GM23338 (cell line): ENCODE results near the gene TRIM67. TPM values are rescaled to one million over a fixed set of nuclear protein-coding genes. Genes with fewer than 3 reads are reported as not detected.
A peak's percentile ranks its signal among the peaks of the same experiment; 100 is the strongest.

Experiments
- ATAC-seq: fragments of 200-7000 bp; cut with Tn5 transposase; 3 replicates; pipeline ENCODE4 v1.9.1; 2020
- DNase-seq: peaks from one replicate; pipeline ENCODE4 v3.0.0-alpha.2; 2015; ENCODE audit warnings: low spot score
- H2AFZ ChIP-seq: fragments of 200-600 bp; sonication (generic); 2 replicates; pipeline ENCODE4 v1.8.0; 2016; ENCODE audit warnings: antibody characterized with exemption, mild to moderate bottlenecking, moderate library complexity
- H3F3A ChIP-seq: fragments of 200-600 bp; sonication (generic); replicated peaks from 2 replicates; pipeline ENCODE4 v1.8.0; 2017; ENCODE audit warnings: antibody characterized with exemption, mixed run types, low read depth
- H3K27ac ChIP-seq: fragments of 200-600 bp; sonication (generic); 2 replicates; pipeline ENCODE4 v1.6.1; 2016; ENCODE audit warnings: low read depth
- H3K27me3 ChIP-seq: fragments of 200-600 bp; sonication (generic); 2 replicates; pipeline ENCODE4 v1.8.0; 2016; ENCODE audit warnings: mild to moderate bottlenecking, mixed run types, moderate library complexity; ENCODE audit not compliant: insufficient read depth
- H3K36me3 ChIP-seq: fragments of 200-600 bp; sonication (generic); 2 replicates; pipeline ENCODE4 v1.8.0; 2016; ENCODE audit warnings: mild to moderate bottlenecking; ENCODE audit not compliant: insufficient read depth
- H3K4me1 ChIP-seq: fragments of 200-600 bp; sonication (generic); 2 replicates; pipeline ENCODE4 v1.8.0; 2016; ENCODE audit warnings: mild to moderate bottlenecking, moderate library complexity; ENCODE audit not compliant: insufficient read depth
- H3K4me2 ChIP-seq: fragments of 200-600 bp; sonication (generic); 2 replicates; pipeline ENCODE4 v1.7.1; 2017; ENCODE audit warnings: mixed run types
- H3K4me3 ChIP-seq: fragments of 200-600 bp; sonication (generic); 2 replicates; pipeline ENCODE4 v1.6.1; 2016; ENCODE audit warnings: mixed run types
- H3K79me2 ChIP-seq: fragments of 200-600 bp; sonication (generic); replicated peaks from 2 replicates; pipeline ENCODE4 v1.8.0; 2017; ENCODE audit warnings: mild to moderate bottlenecking; ENCODE audit not compliant: insufficient read depth
- H3K9me2 ChIP-seq: fragments of 200-600 bp; sonication (generic); 2 replicates; pipeline ENCODE4 v1.8.0; 2017; ENCODE audit not compliant: insufficient read depth
- H4K20me1 ChIP-seq: fragments of 200-600 bp; sonication (generic); replicated peaks from 2 replicates; pipeline ENCODE4 v1.8.0; 2017; ENCODE audit warnings: mild to moderate bottlenecking; ENCODE audit not compliant: insufficient read depth
- H3K27ac Mint-ChIP-seq: 2 replicates; pipeline ENCODE4 v1.8.0; 2020; ENCODE audit warnings: inconsistent platforms, mild to moderate bottlenecking, moderate library complexity, mixed read lengths
- H3K27me3 Mint-ChIP-seq: 3 replicates; pipeline ENCODE4 v1.8.0; 2022; ENCODE audit warnings: low read depth, mild to moderate bottlenecking, moderate library complexity, mixed read lengths, inconsistent platforms; ENCODE audit not compliant: insufficient read depth, poor library complexity
- H3K36me3 Mint-ChIP-seq: 3 replicates; pipeline ENCODE4 v1.8.0; 2021; ENCODE audit warnings: low read depth, mild to moderate bottlenecking, inconsistent platforms, moderate library complexity, mixed read lengths
- H3K4me1 Mint-ChIP-seq: 3 replicates; pipeline ENCODE4 v1.8.0; 2020; ENCODE audit warnings: mild to moderate bottlenecking, inconsistent platforms, mixed read lengths
- H3K4me3 Mint-ChIP-seq: 3 replicates; pipeline ENCODE4 v1.8.0; 2021; ENCODE audit warnings: moderate library complexity, mild to moderate bottlenecking, inconsistent platforms, mixed read lengths
- H3K9me3 Mint-ChIP-seq: 3 replicates; pipeline ENCODE4 v1.8.0; 2020; ENCODE audit warnings: moderate library complexity, mild to moderate bottlenecking, inconsistent platforms, mixed read lengths
- CREB1 ChIP-seq: fragments of 250-450 bp; sonication (Bioruptor Pico); IDR thresholded peaks from 2 replicates; pipeline ENCODE4 v1.5.0; 2020; ENCODE audit warnings: low read depth, mild to moderate bottlenecking, moderate library complexity
- ETS1 ChIP-seq: IDR thresholded peaks from 2 replicates; pipeline ENCODE4 v1.6.1; 2016; ENCODE audit warnings: antibody characterized with exemption
- EZH2phosphoT487 ChIP-seq: fragments of 200-600 bp; sonication (generic); IDR thresholded peaks from one replicate; pipeline ENCODE4 v1.8.1; 2018; ENCODE audit warnings: antibody characterized with exemption; ENCODE audit not compliant: unreplicated experiment
- NANOG ChIP-seq: IDR thresholded peaks from 2 replicates; pipeline ENCODE4 v1.6.1; 2016; ENCODE audit warnings: antibody characterized with exemption, borderline replicate concordance
- REST ChIP-seq: IDR thresholded peaks from one replicate; pipeline ENCODE4 v1.6.1; 2018; ENCODE audit warnings: antibody characterized with exemption; ENCODE audit not compliant: unreplicated experiment
- STAT1 ChIP-seq: IDR thresholded peaks from one replicate; pipeline ENCODE4 v1.6.1; 2016; ENCODE audit warnings: antibody characterized with exemption; ENCODE audit not compliant: unreplicated experiment
- ZNF114 ChIP-seq: fragments of 250-450 bp; sonication (Bioruptor Pico); IDR thresholded peaks from 2 replicates; pipeline ENCODE4 v1.5.0; 2020; ENCODE audit warnings: mild to moderate bottlenecking, moderate library complexity
- polyA plus RNA-seq: library from polyadenylated mRNA; unstranded; fragments of >200 nt; fragmentation: Nextera tagmentation; extraction: Ambion mirVana; gene quantifications from 2 replicates; pipeline ENCODE4 v1.2.1, GENCODE V29; 2016
- total RNA-seq: library from RNA; depleted of rRNA; stranded (reverse); fragments of >200 nt; shearing (Covaris generic); gene quantifications from 2 replicates; pipeline ENCODE4 v1.2.3, GENCODE V29; 2014
- TF ChIP-seq, protein P1 (sequence below), 2 experiments: fragments of 200-600 bp in 1 of 2; sonication (generic) in 1 of 2; conservative IDR thresholded peaks; 2 replicates each; pipeline versions ENCODE4 v1.5.1 to v1.6.1; 2016 to 2017; ENCODE audit warnings: antibody characterized with exemption in 2 of 2, low read depth in 2 of 2, mild to moderate bottlenecking in 2 of 2, moderate library complexity in 1 of 2
- TF ChIP-seq, protein P2 (sequence below): fragments of 250-450 bp; sonication (Bioruptor Pico); IDR thresholded peaks from 2 replicates; pipeline ENCODE4 v1.5.0; 2020; ENCODE audit warnings: mild to moderate bottlenecking, moderate library complexity

The TRIM67 gene
- total and polyA plus RNA-seq, 2 experiments from 2014 or later = 0.03 TPM; not detected in 1

- TF ChIP-seq, protein P1, sequence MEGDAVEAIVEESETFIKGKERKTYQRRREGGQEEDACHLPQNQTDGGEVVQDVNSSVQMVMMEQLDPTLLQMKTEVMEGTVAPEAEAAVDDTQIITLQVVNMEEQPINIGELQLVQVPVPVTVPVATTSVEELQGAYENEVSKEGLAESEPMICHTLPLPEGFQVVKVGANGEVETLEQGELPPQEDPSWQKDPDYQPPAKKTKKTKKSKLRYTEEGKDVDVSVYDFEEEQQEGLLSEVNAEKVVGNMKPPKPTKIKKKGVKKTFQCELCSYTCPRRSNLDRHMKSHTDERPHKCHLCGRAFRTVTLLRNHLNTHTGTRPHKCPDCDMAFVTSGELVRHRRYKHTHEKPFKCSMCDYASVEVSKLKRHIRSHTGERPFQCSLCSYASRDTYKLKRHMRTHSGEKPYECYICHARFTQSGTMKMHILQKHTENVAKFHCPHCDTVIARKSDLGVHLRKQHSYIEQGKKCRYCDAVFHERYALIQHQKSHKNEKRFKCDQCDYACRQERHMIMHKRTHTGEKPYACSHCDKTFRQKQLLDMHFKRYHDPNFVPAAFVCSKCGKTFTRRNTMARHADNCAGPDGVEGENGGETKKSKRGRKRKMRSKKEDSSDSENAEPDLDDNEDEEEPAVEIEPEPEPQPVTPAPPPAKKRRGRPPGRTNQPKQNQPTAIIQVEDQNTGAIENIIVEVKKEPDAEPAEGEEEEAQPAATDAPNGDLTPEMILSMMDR (conservative IDR thresholded peaks at IDR 0.05; ENCODE audit: low read depth in 2 of 2) = no peak
- TF ChIP-seq STAT1 = no peak
Observed at GRCh38 chr1:231190456-231190855, 28.6 kb downstream of the TRIM67 start (continued).

GRCh38 chr1:231192620-231193163, 30.8 kb downstream of the TRIM67 start:
- Histone ChIP-seq H3K79me2 (no peaks in the 10 kb centered on the region), H3F3A (no peaks in the 10 kb centered on the region), H3K4me1 (no peaks in the 10 kb centered on the region), H3K36me3 (no peaks in the 10 kb centered on the region), H2AFZ (no peak overlapping the region), H3K4me3 (no peak overlapping the region), H3K4me2 (no peak overlapping the region), H3K9me2 (no peaks in the 10 kb centered on the region), H3K27ac (no peak overlapping the region), H4K20me1 (no peaks in the 10 kb centered on the region), H3K27me3 (no peaks in the 10 kb centered on the region)
- ATAC-seq = peak; percentile 44; the same call in 2 of the 3 replicates
- DNase-seq = no peak
- no peak overlapping the region for H3K4me3 Mint-ChIP-seq
- no peak overlapping the region for H3K27ac Mint-ChIP-seq
- peaks cover 3% of the 10 kb centered on the region; the same call in 1 of the 3 replicates for H3K36me3 Mint-ChIP-seq
- H3K27me3 Mint-ChIP-seq = peaks cover 12% of the 10 kb centered on the region
- H3K4me1 Mint-ChIP-seq = peaks cover 3% of the 10 kb centered on the region; the same call in 2 of the 3 replicates
- H3K9me3 Mint-ChIP-seq = peaks cover 11% of the 10 kb centered on the region; the same call in 1 of the 3 replicates
- TF ChIP-seq REST (no peak), EZH2phosphoT487 (no peak), ZNF114 (CRISPR knock-in tag) (no peak), CREB1 (CRISPR knock-in tag) (no peak), ETS1 (no peak), NANOG (no peak)
- TF ChIP-seq, protein P2, sequence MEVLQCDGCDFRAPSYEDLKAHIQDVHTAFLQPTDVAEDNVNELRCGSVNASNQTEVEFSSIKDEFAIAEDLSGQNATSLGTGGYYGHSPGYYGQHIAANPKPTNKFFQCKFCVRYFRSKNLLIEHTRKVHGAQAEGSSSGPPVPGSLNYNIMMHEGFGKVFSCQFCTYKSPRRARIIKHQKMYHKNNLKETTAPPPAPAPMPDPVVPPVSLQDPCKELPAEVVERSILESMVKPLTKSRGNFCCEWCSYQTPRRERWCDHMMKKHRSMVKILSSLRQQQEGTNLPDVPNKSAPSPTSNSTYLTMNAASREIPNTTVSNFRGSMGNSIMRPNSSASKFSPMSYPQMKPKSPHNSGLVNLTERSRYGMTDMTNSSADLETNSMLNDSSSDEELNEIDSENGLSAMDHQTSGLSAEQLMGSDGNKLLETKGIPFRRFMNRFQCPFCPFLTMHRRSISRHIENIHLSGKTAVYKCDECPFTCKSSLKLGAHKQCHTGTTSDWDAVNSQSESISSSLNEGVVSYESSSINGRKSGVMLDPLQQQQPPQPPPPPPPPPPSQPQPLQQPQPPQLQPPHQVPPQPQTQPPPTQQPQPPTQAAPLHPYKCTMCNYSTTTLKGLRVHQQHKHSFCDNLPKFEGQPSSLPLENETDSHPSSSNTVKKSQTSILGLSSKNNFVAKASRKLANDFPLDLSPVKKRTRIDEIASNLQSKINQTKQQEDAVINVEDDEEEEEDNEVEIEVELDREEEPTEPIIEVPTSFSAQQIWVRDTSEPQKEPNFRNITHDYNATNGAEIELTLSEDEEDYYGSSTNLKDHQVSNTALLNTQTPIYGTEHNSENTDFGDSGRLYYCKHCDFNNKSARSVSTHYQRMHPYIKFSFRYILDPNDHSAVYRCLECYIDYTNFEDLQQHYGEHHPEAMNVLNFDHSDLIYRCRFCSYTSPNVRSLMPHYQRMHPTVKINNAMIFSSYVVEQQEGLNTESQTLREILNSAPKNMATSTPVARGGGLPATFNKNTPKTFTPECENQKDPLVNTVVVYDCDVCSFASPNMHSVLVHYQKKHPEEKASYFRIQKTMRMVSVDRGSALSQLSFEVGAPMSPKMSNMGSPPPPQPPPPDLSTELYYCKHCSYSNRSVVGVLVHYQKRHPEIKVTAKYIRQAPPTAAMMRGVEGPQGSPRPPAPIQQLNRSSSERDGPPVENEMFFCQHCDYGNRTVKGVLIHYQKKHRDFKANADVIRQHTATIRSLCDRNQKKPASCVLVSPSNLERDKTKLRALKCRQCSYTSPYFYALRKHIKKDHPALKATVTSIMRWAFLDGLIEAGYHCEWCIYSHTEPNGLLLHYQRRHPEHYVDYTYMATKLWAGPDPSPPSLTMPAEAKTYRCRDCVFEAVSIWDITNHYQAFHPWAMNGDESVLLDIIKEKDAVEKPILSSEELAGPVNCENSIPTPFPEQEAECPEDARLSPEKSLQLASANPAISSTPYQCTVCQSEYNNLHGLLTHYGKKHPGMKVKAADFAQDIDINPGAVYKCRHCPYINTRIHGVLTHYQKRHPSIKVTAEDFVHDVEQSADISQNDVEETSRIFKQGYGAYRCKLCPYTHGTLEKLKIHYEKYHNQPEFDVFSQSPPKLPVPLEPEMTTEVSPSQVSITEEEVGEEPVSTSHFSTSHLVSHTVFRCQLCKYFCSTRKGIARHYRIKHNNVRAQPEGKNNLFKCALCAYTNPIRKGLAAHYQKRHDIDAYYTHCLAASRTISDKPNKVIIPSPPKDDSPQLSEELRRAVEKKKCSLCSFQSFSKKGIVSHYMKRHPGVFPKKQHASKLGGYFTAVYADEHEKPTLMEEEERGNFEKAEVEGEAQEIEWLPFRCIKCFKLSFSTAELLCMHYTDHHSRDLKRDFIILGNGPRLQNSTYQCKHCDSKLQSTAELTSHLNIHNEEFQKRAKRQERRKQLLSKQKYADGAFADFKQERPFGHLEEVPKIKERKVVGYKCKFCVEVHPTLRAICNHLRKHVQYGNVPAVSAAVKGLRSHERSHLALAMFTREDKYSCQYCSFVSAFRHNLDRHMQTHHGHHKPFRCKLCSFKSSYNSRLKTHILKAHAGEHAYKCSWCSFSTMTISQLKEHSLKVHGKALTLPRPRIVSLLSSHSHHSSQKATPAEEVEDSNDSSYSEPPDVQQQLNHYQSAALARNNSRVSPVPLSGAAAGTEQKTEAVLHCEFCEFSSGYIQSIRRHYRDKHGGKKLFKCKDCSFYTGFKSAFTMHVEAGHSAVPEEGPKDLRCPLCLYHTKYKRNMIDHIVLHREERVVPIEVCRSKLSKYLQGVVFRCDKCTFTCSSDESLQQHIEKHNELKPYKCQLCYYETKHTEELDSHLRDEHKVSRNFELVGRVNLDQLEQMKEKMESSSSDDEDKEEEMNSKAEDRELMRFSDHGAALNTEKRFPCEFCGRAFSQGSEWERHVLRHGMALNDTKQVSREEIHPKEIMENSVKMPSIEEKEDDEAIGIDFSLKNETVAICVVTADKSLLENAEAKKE (CRISPR knock-in tag) = no peak
- TF ChIP-seq, protein P1 (conservative IDR thresholded peaks at IDR 0.05; ENCODE audit: low read depth in 2 of 2) = no peak
